Gastroesophageal sphincter (tissue), 3 donors: ENCODE data around the gene RBMS2.

Source experiments
- EP300 ChIP-seq: sonication (generic); formaldehyde crosslinking; IDR thresholded peaks from one replicate; pipeline ENCODE4 v1.6.1; 2017; ENCODE audit warnings: antibody characterized with exemption, mild to moderate bottlenecking
- POLR2A ChIP-seq, 2 donors: fragments of 450-650 bp; IDR thresholded peaks; one replicate each; pipeline ENCODE4 v1.6.1; 2017; ENCODE audit warnings: antibody characterized with exemption in 2 of 2, mild to moderate bottlenecking in 2 of 2, moderate library complexity in 1 of 2
- POLR2AphosphoS5 ChIP-seq: sonication (generic); formaldehyde crosslinking; IDR thresholded peaks from one replicate; pipeline ENCODE4 v1.6.1; 2017; ENCODE audit warnings: antibody characterized with exemption
- TF ChIP-seq, protein P1 (sequence below), 4 experiments: fragments of 200-600 bp in 2 of 4; fragments of 450-650 bp in 2 of 4; sonication (generic) in 1 of 4; IDR thresholded peaks; one replicate each; pipeline ENCODE4 v1.5.1; 2017 to 2019; ENCODE audit warnings: antibody characterized with exemption in 4 of 4, mild to moderate bottlenecking in 2 of 4, moderate library complexity in 2 of 4

DNA sequence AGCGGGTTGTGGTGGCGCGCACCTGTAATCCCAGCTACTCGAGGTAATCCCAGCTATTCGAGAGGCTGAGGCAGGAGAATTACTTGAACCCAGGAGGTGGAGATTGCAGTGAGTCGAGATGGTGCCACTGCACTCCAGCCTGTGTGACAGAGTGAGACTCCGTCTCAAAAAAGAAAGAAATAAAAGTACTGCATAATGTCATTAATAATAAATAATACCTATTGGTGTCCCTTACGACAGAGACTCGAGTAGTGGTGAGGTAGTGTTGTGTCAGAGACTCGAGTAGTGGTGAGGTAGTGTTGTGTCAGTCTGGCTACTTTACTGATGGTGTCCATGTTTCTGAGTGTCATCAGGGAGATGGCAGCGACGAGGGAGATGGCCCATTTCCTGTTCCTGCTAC, 34.9 kb upstream of the RBMS2 start:
- TF ChIP-seq, protein P1, sequence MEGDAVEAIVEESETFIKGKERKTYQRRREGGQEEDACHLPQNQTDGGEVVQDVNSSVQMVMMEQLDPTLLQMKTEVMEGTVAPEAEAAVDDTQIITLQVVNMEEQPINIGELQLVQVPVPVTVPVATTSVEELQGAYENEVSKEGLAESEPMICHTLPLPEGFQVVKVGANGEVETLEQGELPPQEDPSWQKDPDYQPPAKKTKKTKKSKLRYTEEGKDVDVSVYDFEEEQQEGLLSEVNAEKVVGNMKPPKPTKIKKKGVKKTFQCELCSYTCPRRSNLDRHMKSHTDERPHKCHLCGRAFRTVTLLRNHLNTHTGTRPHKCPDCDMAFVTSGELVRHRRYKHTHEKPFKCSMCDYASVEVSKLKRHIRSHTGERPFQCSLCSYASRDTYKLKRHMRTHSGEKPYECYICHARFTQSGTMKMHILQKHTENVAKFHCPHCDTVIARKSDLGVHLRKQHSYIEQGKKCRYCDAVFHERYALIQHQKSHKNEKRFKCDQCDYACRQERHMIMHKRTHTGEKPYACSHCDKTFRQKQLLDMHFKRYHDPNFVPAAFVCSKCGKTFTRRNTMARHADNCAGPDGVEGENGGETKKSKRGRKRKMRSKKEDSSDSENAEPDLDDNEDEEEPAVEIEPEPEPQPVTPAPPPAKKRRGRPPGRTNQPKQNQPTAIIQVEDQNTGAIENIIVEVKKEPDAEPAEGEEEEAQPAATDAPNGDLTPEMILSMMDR (IDR thresholded peaks at IDR 0.05) = no peak
- TF ChIP-seq POLR2AphosphoS5 = no peak
- no peak for TF ChIP-seq POLR2A (IDR thresholded peaks at IDR 0.05)
- TF ChIP-seq EP300 = no peak
